Endothelial cell of umbilical vein (primary cell): ENCODE measurements around the gene EXOC3.

Experiments
- CTCF ChIP-seq, 2 donors: IDR thresholded peaks; 1 replicate in 1 of 2; 2 replicates in 1 of 2; pipeline ENCODE4 v1.5.1; 2011; ENCODE audit warnings: low read length in 2 of 2, mild to moderate bottlenecking in 2 of 2, moderate library complexity in 2 of 2, control low read depth in 1 of 2, inconsistent platforms in 1 of 2, low read depth in 1 of 2; ENCODE audit not compliant: insufficient read depth in 1 of 2; ENCODE audit errors: extremely low read depth in 1 of 2
- MYC ChIP-seq: IDR thresholded peaks from one replicate; pipeline ENCODE4 v1.6.1; 2011; ENCODE audit warnings: mild to moderate bottlenecking, low read depth, low read length
- POLR2A ChIP-seq: IDR thresholded peaks from 2 replicates; pipeline ENCODE4 v1.6.1; 2012; ENCODE audit warnings: low read depth, mild to moderate bottlenecking, control low read depth, low read length

- TF ChIP-seq POLR2A (no peak), MYC (no peak), CTCF (IDR thresholded peaks at IDR 0.05; ENCODE audit: extremely low read depth in 1 of 2, insufficient read depth in 1 of 2, low read depth in 1 of 2, low read length in 2 of 2) (no peak)
These were observed 42.4 kb downstream of the EXOC3 start for GRCh38 chr5:485113-485945.
